ENCODE measurements around the gene TRPM8. TPM values are rescaled to one million over a fixed set of nuclear protein-coding genes. Genes with fewer than 3 reads are reported as not detected.
A peak's percentile ranks its signal among the peaks of the same experiment; 100 is the strongest.

TRPM8 gene
- total RNA-seq, 3 donors from 2014 or later (not counting 1 experiment from before 2014, with no cell fraction given) = not detected

DNA sequence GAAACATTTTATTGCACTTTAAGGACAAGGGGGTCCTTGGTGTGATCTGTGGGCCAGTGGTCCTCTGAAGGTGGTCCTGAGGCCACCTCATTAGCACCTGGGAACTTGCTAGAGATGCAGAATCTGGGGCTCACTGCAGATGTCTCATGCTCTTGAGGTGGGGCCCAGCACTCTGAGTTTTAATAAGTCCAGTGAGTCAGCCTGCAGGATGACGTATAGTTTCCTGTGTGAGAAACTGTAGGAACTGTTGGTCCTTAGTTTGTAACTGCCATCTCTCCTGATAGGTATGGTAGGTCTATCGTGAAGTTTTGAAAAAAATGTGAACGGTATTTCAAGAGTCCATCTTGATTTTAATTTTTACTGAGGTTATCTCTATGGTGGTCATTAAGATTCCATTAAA is 2.8 kb downstream of the TRPM8 start:
- H3K4me3 ChIP-seq (ENCODE audit: low read length) = no peak overlapping the region
- H3K4me3 Mint-ChIP-seq = no peak overlapping the region
- no peak overlapping the region for H3K27ac ChIP-seq (ENCODE audit: low read length)
- no peaks in the 10 kb centered on the region for H3K27me3 ChIP-seq (ENCODE audit: control insufficient read depth, insufficient read depth, low read length)
- no peaks in the 10 kb centered on the region for H3K9me3 ChIP-seq (ENCODE audit: control insufficient read depth, insufficient read depth, low read length)
- peaks cover 3% of the 10 kb centered on the region for H3K4me1 ChIP-seq (ENCODE audit: control insufficient read depth, insufficient read depth, low read length)
- peak; percentile 64 to 98 (median 79) for ATAC-seq
- TF ChIP-seq, protein P1, sequence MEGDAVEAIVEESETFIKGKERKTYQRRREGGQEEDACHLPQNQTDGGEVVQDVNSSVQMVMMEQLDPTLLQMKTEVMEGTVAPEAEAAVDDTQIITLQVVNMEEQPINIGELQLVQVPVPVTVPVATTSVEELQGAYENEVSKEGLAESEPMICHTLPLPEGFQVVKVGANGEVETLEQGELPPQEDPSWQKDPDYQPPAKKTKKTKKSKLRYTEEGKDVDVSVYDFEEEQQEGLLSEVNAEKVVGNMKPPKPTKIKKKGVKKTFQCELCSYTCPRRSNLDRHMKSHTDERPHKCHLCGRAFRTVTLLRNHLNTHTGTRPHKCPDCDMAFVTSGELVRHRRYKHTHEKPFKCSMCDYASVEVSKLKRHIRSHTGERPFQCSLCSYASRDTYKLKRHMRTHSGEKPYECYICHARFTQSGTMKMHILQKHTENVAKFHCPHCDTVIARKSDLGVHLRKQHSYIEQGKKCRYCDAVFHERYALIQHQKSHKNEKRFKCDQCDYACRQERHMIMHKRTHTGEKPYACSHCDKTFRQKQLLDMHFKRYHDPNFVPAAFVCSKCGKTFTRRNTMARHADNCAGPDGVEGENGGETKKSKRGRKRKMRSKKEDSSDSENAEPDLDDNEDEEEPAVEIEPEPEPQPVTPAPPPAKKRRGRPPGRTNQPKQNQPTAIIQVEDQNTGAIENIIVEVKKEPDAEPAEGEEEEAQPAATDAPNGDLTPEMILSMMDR (IDR thresholded peaks at IDR 0.05) = no peak
- WGBS (ENCODE audit: insufficient coverage) = 61% methylated on average over 2 of the region's 3 CpGs
- peak in 1 of 2 donors; percentile 23 for DNase-seq
- H3K27ac Mint-ChIP-seq = peak overlapping the region in 1 of 2 donors; percentile 42
- no peaks in the 10 kb centered on the region for H3K9me3 Mint-ChIP-seq
- peaks cover 8 to 9% of the 10 kb centered on the region in 2 donors for H3K4me1 Mint-ChIP-seq
- intact Hi-C loops (cut with micrococcal nuclease) = no loop called here
- H3K36me3 Mint-ChIP-seq = no peaks in the 10 kb centered on the region
- H3K27me3 Mint-ChIP-seq (ENCODE audit: low read depth in 2 of 2) = peaks cover 26 to 54% of the 10 kb centered on the region in 2 donors
- no peaks in the 10 kb centered on the region for H3K36me3 ChIP-seq (ENCODE audit: control insufficient read depth, insufficient read depth, low read length)

DNA sequence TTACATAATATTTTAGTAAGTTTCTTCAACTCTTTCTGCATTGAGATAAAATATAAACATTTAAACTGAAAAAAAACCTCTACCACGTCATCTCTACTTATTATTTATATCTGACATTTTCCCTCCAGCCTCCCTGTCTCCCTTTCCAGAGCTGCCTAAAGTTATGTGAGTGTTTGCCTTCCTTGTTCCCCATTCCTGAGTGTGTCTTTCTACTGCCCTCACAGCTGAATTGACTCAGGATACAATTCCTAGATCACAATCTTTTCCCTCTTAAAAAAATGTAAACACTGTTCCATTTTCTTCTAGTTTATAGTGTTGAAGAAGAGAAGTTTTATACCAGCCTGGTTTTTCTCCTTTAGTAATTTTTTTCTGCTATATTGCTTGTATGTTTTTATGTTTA is 5.3 kb downstream of the TRPM8 start:
- H3K27ac Mint-ChIP-seq = no peak overlapping the region
- Histone ChIP-seq H3K9me3 (ENCODE audit: control insufficient read depth, insufficient read depth, low read length) (no peaks in the 10 kb centered on the region), H3K27ac (ENCODE audit: low read length) (no peak overlapping the region), H3K4me1 (ENCODE audit: control insufficient read depth, insufficient read depth, low read length) (peaks cover 3% of the 10 kb centered on the region), H3K27me3 (ENCODE audit: control insufficient read depth, insufficient read depth, low read length) (no peaks in the 10 kb centered on the region), H3K4me3 (ENCODE audit: low read length) (no peak overlapping the region), H3K36me3 (ENCODE audit: control insufficient read depth, insufficient read depth, low read length) (no peaks in the 10 kb centered on the region)
- ATAC-seq = no peak
- 10% methylated on average over 1 of the region's 1 CpG for WGBS (ENCODE audit: insufficient coverage)
- no peak for DNase-seq
- intact Hi-C loops (cut with micrococcal nuclease) = no loop called here
- TF ChIP-seq, protein P1 (IDR thresholded peaks at IDR 0.05) = no peak
- peaks cover 35 to 42% of the 10 kb centered on the region in 2 donors for H3K27me3 Mint-ChIP-seq (ENCODE audit: low read depth in 2 of 2)
- H3K36me3 Mint-ChIP-seq = no peaks in the 10 kb centered on the region
- H3K4me3 Mint-ChIP-seq = no peak overlapping the region
- no peaks in the 10 kb centered on the region for H3K9me3 Mint-ChIP-seq
- peaks cover 8 to 9% of the 10 kb centered on the region in 2 donors for H3K4me1 Mint-ChIP-seq

DNA sequence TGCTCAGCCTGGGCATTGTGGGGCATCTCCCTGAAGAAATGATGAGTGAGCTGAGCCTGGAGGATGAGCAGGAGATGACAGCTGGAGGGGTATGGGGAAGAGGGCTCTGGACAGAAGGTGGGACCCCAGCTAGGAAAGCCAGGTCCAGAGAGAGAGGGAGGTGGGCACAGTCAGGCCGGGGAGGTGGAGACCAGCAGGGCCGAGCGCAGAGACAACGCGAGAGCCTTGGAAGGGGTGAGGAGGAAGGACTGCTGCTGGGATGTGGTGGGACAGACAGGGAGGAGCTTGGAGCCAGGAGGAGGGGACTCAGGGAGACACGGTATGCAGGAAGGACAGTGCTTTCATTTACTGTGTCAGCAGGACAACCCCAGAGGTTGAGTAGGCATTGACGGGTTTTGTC is 8.2 kb downstream of the TRPM8 start:
- H3K27me3 ChIP-seq (ENCODE audit: control insufficient read depth, insufficient read depth, low read length) = peaks cover 4% of the 10 kb centered on the region
- DNase-seq = no peak
- H3K36me3 ChIP-seq (ENCODE audit: control insufficient read depth, insufficient read depth, low read length) = no peaks in the 10 kb centered on the region
- TF ChIP-seq, protein P1 (IDR thresholded peaks at IDR 0.05) = no peak
- intact Hi-C loops (cut with micrococcal nuclease) = no loop called here
- peaks cover 41 to 43% of the 10 kb centered on the region in 2 donors for H3K27me3 Mint-ChIP-seq (ENCODE audit: low read depth in 2 of 2)
- no peak overlapping the region for H3K4me3 Mint-ChIP-seq
- H3K4me3 ChIP-seq (ENCODE audit: low read length) = no peak overlapping the region
- no peak for ATAC-seq
- WGBS (ENCODE audit: insufficient coverage) = 70% methylated on average over 7 of the region's 7 CpGs
- no peak overlapping the region for H3K27ac ChIP-seq (ENCODE audit: low read length)
- no peak overlapping the region for H3K27ac Mint-ChIP-seq
- H3K4me1 Mint-ChIP-seq = peaks cover 6 to 13% of the 10 kb centered on the region in 2 donors
- no peaks in the 10 kb centered on the region for H3K9me3 Mint-ChIP-seq
- H3K9me3 ChIP-seq (ENCODE audit: control insufficient read depth, insufficient read depth, low read length) = no peaks in the 10 kb centered on the region
- H3K36me3 Mint-ChIP-seq = no peaks in the 10 kb centered on the region
- H3K4me1 ChIP-seq (ENCODE audit: control insufficient read depth, insufficient read depth, low read length) = peaks cover 5% of the 10 kb centered on the region

DNA sequence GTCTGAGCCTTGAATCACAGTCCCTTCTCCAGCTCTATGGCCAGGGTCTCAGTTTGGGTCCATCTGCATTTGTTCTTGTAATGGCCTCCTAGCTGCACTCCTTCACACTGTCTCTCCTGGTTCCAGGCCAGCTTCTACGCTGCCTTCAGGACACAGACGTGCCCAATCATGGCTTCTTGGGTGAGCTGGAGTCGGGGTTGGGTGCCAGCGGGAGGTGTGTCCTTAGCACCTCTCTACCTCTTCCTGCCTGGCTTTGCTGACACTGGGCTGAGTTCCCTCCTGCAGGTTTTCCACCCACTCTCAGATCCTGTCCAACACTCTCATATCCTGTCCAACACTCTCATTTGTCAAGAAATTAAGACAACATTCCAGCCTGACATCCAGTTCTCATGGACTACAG is 9.6 kb downstream of the TRPM8 start:
- Mint-ChIP-seq H3K36me3 (no peaks in the 10 kb centered on the region), H3K4me1 (peaks cover 5 to 13% of the 10 kb centered on the region in 2 donors), H3K27ac (no peak overlapping the region), H3K9me3 (no peaks in the 10 kb centered on the region), H3K4me3 (no peak overlapping the region), H3K27me3 (ENCODE audit: low read depth in 2 of 2) (peaks cover 47 to 52% of the 10 kb centered on the region in 2 donors)
- H3K4me1 ChIP-seq (ENCODE audit: control insufficient read depth, insufficient read depth, low read length) = peaks cover 5% of the 10 kb centered on the region
- DNase-seq (no peak), ATAC-seq (no peak)
- WGBS (ENCODE audit: insufficient coverage) = 83% methylated on average over 4 of the region's 4 CpGs
- H3K36me3 ChIP-seq (ENCODE audit: control insufficient read depth, insufficient read depth, low read length) = no peaks in the 10 kb centered on the region
- H3K9me3 ChIP-seq (ENCODE audit: control insufficient read depth, insufficient read depth, low read length) = no peaks in the 10 kb centered on the region
- H3K27me3 ChIP-seq (ENCODE audit: control insufficient read depth, insufficient read depth, low read length) = peaks cover 9% of the 10 kb centered on the region
- intact Hi-C loops (cut with micrococcal nuclease) = no loop called here
- H3K27ac ChIP-seq (ENCODE audit: low read length) = no peak overlapping the region
- TF ChIP-seq, protein P1 (IDR thresholded peaks at IDR 0.05) = no peak
- H3K4me3 ChIP-seq (ENCODE audit: low read length) = no peak overlapping the region

Data from natural killer cell (primary cell).